DMS79 treated with DMSO at 0.1 percent for 48 hours (cell line): ENCODE results near the gene FAT1.

Experiments used
- DNase-seq: peaks from one replicate; lab custom pipeline; 2025; lab: John Stamatoyannopoulos, UW

FAT1 gene

DNA sequence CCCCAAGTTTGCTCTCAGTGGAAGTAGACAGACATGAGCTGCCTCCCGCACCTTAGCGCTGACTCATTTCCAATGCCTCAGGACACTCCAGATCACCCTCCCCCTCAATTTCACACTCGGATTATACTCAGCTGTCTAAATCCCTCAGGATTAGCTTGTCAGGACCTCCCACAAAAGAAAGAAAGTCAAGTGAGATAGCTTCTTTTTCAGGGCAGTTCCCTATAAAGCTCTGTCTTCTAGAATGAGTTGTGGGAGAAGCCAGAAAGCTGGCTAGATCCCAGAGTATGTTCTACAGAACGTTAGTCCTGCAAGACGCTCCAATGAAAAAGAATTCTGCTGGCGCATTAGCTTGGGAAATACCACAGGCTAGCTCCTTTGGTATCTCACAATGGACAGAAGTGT, 117.1 kb downstream of the FAT1 start:
- DNase-seq, result no peak

GRCh38 chr4:186605261-186605865, 118.3 kb downstream of the FAT1 start:
- DNase-seq, result no peak

DNA sequence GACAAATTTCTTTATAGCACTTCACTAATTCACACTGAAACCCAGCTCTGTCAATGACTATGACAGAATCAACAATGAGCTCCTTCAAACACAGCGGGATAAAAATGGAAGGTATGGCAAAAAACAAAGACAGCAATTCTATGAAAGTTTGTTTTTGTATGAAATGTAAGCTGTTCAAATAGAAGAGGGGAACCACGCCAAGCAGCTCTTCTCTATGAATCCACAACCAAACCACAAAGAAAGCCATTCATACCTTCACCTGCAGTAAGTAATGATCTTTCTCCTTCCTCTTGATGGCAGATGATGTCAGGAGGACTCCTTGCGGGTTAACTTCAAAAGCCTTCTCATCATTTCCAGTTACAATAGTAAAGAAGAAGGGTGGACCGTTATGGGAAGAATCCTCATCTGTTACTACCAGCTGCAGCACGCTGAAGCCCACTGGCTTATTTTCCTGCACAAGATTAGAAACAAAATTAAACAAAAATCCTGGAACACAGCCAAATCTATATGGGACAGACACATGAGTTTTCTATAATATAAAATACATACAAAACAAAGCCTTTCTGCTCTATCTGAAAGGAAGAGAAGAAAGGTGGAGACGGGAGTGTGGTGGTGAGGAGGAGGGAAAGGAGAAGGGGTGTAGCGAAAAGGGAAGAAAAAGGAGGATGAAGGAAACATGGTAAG, 119.4 kb downstream of the FAT1 start:
- DNase-seq, result no peak

- DNase-seq, result no peak
Measured at GRCh38 chr4:186602978-186603377, 120.7 kb downstream of the FAT1 start.

DNA sequence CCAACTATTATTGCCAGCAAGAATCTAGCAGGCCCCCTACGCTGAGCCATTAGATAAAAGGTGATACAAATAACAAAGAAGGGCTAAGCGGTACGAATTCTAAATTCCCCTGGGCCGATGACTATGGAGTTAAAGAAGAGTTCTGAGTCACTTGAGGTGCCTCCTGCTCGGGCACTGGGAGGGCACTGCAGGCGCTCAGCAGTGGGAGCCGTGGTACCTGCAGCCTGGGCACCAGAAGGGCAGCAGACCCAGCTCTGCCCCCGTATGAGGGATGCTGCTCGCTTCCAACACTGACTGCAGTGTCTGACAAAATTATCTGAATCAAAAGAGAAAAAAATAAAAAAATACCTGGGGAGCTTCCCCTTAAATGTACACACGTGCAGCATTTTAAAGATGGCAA, 124.2 kb downstream of the FAT1 start:
- DNase-seq, result no peak

- no peak for DNase-seq
Measured at GRCh38 chr4:186598686-186599085, 125.0 kb downstream of the FAT1 start.

DNA sequence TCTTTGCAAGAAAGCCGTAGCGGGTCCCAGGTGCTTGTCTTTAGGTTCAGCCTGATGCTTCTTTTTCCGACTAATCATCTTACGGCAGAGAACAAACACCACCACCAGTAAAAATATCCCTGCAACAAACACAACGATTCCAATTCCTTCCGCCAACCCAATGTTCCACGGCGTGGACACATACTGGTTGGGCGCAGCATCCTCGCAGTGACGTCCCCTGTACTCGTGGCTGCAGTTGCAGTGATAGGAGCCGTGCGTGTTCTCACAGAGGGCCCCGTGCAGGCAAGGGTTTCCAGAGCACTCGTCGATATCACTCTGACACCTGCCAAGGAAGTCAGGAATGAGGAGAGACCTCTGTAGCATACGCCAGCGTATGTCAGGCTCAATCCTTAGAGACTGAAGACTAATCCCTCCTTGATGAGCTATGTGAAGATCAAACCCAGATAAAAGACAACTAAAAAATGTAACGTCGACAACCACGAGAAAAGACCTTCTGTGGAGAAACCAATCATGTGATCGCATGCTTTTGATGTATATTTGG, 126.7 kb downstream of the FAT1 start:
- DNase-seq, result no peak

GRCh38 chr4:186596346-186596745, 127.3 kb downstream of the FAT1 start:
- DNase-seq, result no peak

DNA sequence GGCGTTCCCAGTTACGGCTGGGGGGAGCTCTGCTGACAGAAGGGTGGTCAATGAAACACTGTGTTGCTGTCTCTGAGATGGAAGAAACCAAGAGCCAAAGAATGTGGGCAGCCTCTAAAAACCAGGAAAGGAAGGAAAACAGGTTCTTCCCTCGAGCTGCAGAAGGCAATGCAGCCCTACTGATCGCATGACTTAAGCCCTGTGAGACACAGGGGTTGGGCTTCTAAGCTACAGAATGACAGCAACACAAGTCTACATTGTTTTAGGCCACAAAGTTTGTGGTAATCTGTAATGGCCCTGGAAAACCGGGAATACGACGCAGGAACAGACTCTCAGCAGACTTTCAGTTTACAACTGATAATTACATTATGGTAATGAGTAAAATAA, 130.1 kb downstream of the FAT1 start:
- DNase-seq, result no peak

- no peak for DNase-seq
Measured at GRCh38 chr4:186592966-186593586, 130.6 kb downstream of the FAT1 start.

GRCh38 chr4:186592445-186592844, 131.2 kb downstream of the FAT1 start:
- no peak for DNase-seq

DNA sequence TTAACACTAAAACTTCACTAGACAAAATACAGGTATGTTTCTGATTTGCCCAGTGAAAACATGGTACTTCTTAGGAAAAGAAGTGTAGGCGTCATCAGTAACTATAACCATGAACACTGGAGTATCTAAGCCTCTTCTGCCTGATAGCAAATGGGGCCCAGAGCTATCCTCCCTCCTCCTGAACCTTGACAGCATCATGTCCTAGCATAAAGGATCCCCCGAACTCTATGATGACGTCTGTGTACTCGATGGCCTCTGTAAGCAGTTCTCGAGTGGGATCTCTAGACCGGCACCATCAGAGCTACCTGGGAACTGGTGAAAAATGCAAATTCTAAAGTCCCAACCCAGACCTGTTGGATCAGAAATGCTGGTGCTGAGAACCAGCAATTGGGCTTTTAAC, 132.0 kb downstream of the FAT1 start:
- DNase-seq, result no peak

GRCh38 chr4:186588503-186588902, 135.2 kb downstream of the FAT1 start:
- no peak for DNase-seq

GRCh38 chr4:186587416-186588018, 136.1 kb downstream of the FAT1 start:
- peak; percentile 1 for DNase-seq

DNA sequence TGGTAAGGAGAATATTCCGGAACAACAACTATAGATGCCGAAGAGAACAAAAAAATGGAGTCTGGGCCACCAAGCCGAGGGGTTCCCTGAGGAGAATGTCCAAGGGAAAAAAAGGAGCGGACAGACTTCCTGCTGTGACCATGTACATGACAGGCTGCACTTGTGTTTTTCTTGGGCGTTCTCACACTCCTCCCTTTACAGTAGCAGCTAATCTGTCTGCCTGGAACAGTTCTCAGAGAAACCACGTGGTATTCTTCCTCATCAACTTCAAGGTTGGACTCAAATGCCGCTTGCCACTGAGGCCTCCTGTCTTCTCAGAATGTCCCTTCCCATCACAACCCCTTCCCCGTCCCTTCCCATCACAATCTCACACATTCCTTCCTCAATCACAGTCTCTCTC, 137.5 kb downstream of the FAT1 start:
- no peak for DNase-seq

- no peak for DNase-seq
Measured at GRCh38 chr4:186584912-186585311, 138.7 kb downstream of the FAT1 start.

GRCh38 chr4:186581421-186581820, 142.2 kb downstream of the FAT1 start:
- DNase-seq, result no peak

GRCh38 chr4:186580669-186581068, 143.0 kb downstream of the FAT1 start:
- DNase-seq, result no peak

DNA sequence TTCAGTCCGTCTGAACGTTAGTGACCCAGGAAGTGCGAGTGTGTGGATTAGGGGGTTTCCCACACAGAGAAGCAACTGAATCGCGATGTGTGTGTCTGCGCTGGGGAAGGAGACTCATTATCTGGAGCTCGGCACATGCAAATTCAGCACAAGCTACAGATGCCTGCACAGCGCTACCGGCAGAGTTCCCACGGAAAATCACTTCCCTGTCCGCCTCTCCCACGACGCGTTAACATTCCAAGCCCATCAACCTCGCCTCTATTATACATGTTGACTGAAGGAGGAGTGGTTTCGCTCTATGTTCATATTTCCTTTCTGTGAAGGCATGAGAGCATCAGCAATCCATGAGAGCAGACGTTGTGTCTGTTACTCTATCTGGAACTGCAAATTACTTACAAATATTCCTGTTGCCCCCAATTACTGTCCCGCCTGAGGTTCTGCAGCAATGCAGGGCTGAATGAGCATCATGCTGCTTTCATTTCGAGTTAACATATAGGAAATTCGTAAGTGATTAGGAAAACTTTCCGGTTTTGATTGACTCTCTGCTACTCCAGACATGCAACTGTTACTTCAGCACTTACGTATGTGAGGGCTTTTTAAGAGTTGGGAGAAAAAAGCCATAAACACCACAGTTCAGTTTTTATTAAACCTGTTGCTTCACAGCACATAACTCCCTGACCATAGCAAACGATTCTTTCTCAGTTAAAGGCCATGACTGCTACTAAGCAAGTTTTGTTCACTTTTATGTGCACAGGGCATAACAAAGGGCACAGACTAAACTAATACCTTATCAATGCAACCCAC, 153.3 kb downstream of the FAT1 start:
- no peak for DNase-seq

DNA sequence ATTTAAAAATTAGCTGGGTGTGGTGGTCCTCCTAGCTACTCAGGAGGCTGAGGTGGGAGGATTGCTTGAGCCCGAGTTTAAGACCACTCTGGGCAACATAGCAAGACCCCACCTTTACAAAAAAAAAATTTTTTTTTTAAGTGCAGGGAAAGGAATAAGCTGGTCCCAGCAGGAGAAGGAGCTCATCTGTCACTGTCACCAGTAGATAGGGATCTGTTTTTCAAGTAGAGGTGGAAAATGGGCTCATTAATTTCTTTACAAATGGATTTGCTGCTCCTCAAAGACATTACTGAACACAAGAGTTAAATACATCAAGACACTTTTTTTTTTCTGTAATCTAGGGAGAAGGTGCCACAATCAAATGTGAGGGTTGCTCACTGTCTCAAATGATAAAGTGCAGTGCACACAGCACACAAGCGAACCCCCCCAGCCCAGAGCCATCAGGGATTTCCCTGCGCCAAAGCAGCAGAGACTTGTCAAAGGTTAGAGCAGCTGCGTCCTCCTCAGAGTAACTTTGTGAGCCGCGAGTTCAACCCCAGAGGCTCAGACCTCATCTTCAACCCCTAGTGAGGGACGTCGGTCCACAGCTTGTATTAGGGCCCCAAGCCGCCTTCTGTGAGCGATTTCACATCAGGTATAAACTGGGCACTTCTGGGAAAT, 154.0 kb downstream of the FAT1 start:
- no peak for DNase-seq

DNA sequence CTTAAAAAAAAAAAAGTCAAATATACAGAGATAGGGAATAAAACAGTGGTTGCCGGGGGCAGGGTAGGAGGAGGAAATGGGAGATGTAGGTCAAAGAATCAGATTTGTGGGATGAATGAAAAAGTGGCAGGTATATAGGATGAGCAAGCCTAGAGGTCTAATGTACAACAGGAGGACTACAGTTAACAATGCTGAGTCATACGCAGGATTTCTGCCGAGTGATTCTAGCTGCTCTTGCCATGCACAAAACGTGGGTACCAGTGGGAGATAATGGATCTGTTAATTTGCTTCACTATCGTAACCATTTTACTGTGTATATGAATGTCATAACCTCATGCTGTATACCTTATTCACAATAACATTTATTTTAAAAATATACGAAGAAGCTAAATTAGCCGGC, 157.6 kb downstream of the FAT1 start:
- DNase-seq, result no peak

- DNase-seq, result no peak
Measured at GRCh38 chr4:186563761-186564160, 159.9 kb downstream of the FAT1 start.
